ENCODE results near the gene ATP6V1G3.

The ATP6V1G3 gene

DNA sequence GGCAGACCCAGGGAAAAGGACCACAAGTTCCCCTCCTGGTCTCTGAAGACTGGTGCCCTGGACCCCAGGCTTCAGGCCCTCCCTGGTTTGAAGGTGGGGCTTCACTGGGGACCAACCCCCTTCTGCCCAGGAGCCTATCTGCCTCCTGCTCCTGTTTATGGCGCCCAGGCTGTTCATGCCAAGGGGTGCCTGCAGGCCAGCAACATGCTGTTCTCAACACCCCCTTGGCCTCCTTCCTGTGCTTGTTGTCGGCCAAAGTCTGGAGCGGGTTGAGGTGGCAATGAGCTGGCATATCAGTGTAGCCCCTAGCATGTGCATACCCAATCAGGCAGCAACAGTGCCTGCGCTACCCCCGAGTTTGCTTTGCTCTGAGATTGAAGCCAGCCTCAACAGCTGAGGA, 46.3 kb downstream of the ATP6V1G3 start:
- TF ChIP-seq EZH2 (IDR thresholded peaks at IDR 0.05; ENCODE audit: borderline replicate concordance, low read length): no peak
- TF ChIP-seq, protein P1, sequence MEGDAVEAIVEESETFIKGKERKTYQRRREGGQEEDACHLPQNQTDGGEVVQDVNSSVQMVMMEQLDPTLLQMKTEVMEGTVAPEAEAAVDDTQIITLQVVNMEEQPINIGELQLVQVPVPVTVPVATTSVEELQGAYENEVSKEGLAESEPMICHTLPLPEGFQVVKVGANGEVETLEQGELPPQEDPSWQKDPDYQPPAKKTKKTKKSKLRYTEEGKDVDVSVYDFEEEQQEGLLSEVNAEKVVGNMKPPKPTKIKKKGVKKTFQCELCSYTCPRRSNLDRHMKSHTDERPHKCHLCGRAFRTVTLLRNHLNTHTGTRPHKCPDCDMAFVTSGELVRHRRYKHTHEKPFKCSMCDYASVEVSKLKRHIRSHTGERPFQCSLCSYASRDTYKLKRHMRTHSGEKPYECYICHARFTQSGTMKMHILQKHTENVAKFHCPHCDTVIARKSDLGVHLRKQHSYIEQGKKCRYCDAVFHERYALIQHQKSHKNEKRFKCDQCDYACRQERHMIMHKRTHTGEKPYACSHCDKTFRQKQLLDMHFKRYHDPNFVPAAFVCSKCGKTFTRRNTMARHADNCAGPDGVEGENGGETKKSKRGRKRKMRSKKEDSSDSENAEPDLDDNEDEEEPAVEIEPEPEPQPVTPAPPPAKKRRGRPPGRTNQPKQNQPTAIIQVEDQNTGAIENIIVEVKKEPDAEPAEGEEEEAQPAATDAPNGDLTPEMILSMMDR (IDR thresholded peaks at IDR 0.05; ENCODE audit: low read length): no peak
- no peak overlapping the region for H2AFZ ChIP-seq (ENCODE audit: low read length)

GRCh38 chr1:198493329-198493728, 47.2 kb downstream of the ATP6V1G3 start:
- Histone ChIP-seq H3K4me2 (ENCODE audit: low read length) (no peak overlapping the region), H3K27me3 (ENCODE audit: insufficient read depth, low read length) (no peaks in the 10 kb centered on the region), H3K36me3 (ENCODE audit: insufficient read depth, low read length) (no peaks in the 10 kb centered on the region), H2AFZ (ENCODE audit: low read length) (no peak overlapping the region), H3K79me2 (ENCODE audit: insufficient read depth, low read length) (no peaks in the 10 kb centered on the region), H3K9me2 (ENCODE audit: low read depth, low read length) (no peaks in the 10 kb centered on the region), H3K4me1 (ENCODE audit: insufficient read depth, low read length, severe bottlenecking) (peaks cover 10% of the 10 kb centered on the region), H4K20me1 (ENCODE audit: insufficient read depth, low read length) (no peaks in the 10 kb centered on the region), H3K4me3 (ENCODE audit: low read depth, low read length, poor library complexity, severe bottlenecking) (no peak overlapping the region), H3K9ac (ENCODE audit: low read length) (no peak overlapping the region), H3K9me3 (ENCODE audit: low read length) (no peaks in the 10 kb centered on the region), H3K27ac (ENCODE audit: low read depth, low read length, poor library complexity, severe bottlenecking) (no peak overlapping the region), H3F3A (ENCODE audit: insufficient read depth, low read length) (no peaks in the 10 kb centered on the region)
- TF ChIP-seq EZH2 (IDR thresholded peaks at IDR 0.05; ENCODE audit: borderline replicate concordance, low read length): no peak
- TF ChIP-seq, protein P1 (IDR thresholded peaks at IDR 0.05; ENCODE audit: low read length): no peak

More for the DNA sequence above, 46.3 kb downstream of the ATP6V1G3 start:
- H3K27ac ChIP-seq (ENCODE audit: low read depth, low read length, poor library complexity, severe bottlenecking): no peak overlapping the region
- no peaks in the 10 kb centered on the region for H3K9me3 ChIP-seq (ENCODE audit: low read length)
- no peaks in the 10 kb centered on the region for H4K20me1 ChIP-seq (ENCODE audit: insufficient read depth, low read length)
- H3K4me3 ChIP-seq (ENCODE audit: low read depth, low read length, poor library complexity, severe bottlenecking): no peak overlapping the region
- no peaks in the 10 kb centered on the region for H3K79me2 ChIP-seq (ENCODE audit: insufficient read depth, low read length)
- H3F3A ChIP-seq (ENCODE audit: insufficient read depth, low read length): no peaks in the 10 kb centered on the region
- no peak overlapping the region for H3K9ac ChIP-seq (ENCODE audit: low read length)
- peaks cover 10% of the 10 kb centered on the region for H3K4me1 ChIP-seq (ENCODE audit: insufficient read depth, low read length, severe bottlenecking)
- no peaks in the 10 kb centered on the region for H3K36me3 ChIP-seq (ENCODE audit: insufficient read depth, low read length)
- no peaks in the 10 kb centered on the region for H3K27me3 ChIP-seq (ENCODE audit: insufficient read depth, low read length)
- no peaks in the 10 kb centered on the region for H3K9me2 ChIP-seq (ENCODE audit: low read depth, low read length)
- H3K4me2 ChIP-seq (ENCODE audit: low read length): no peak overlapping the region

GRCh38 chr1:198492872-198493271, 47.6 kb downstream of the ATP6V1G3 start:
- H3K4me2 ChIP-seq (ENCODE audit: low read length): no peak overlapping the region
- H3K4me1 ChIP-seq (ENCODE audit: insufficient read depth, low read length, severe bottlenecking): peaks cover 8% of the 10 kb centered on the region
- H3K27ac ChIP-seq (ENCODE audit: low read depth, low read length, poor library complexity, severe bottlenecking): no peak overlapping the region
- no peaks in the 10 kb centered on the region for H4K20me1 ChIP-seq (ENCODE audit: insufficient read depth, low read length)
- H3K27me3 ChIP-seq (ENCODE audit: insufficient read depth, low read length): no peaks in the 10 kb centered on the region
- no peak overlapping the region for H2AFZ ChIP-seq (ENCODE audit: low read length)
- H3F3A ChIP-seq (ENCODE audit: insufficient read depth, low read length): no peaks in the 10 kb centered on the region
- TF ChIP-seq, protein P1 (IDR thresholded peaks at IDR 0.05; ENCODE audit: low read length): no peak
- TF ChIP-seq EZH2 (IDR thresholded peaks at IDR 0.05; ENCODE audit: borderline replicate concordance, low read length): no peak
- H3K36me3 ChIP-seq (ENCODE audit: insufficient read depth, low read length): no peaks in the 10 kb centered on the region
- H3K4me3 ChIP-seq (ENCODE audit: low read depth, low read length, poor library complexity, severe bottlenecking): no peak overlapping the region
- no peak overlapping the region for H3K9ac ChIP-seq (ENCODE audit: low read length)
- H3K9me3 ChIP-seq (ENCODE audit: low read length): no peaks in the 10 kb centered on the region
- no peaks in the 10 kb centered on the region for H3K9me2 ChIP-seq (ENCODE audit: low read depth, low read length)
- H3K79me2 ChIP-seq (ENCODE audit: insufficient read depth, low read length): no peaks in the 10 kb centered on the region
